Measurements from ENCODE around the gene ZNF668. TPM values are rescaled to one million over a fixed set of nuclear protein-coding genes. Genes with fewer than 3 reads are reported as not detected.

The ZNF668 gene
- total and polyA plus RNA-seq, 8 donors, result 3.8 to 12.2 (median 5.6) TPM

DNA sequence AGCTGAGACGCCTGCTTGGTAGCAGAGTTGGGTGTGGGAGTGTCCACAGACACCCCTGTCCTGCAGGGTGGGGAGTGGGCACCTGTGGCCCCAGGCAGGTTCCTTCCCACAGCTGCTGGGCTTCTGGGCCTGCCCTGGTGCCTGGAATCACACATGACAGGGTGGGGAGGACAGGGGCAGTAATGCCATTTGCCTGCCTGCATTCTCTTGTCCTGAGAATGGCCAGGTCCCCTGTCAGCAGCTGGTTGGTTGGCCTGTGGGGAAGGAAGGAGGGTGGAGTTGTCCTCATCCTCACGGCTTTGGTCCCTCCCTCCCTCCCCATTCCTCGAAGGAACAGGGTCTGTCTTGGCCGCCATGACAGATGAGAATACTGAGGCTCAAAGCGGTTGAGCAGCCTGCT lies 9.5 kb upstream of the ZNF668 start:
- no peaks in the 10 kb centered on the region for H3K9me3 ChIP-seq
- TF ChIP-seq, protein P1, sequence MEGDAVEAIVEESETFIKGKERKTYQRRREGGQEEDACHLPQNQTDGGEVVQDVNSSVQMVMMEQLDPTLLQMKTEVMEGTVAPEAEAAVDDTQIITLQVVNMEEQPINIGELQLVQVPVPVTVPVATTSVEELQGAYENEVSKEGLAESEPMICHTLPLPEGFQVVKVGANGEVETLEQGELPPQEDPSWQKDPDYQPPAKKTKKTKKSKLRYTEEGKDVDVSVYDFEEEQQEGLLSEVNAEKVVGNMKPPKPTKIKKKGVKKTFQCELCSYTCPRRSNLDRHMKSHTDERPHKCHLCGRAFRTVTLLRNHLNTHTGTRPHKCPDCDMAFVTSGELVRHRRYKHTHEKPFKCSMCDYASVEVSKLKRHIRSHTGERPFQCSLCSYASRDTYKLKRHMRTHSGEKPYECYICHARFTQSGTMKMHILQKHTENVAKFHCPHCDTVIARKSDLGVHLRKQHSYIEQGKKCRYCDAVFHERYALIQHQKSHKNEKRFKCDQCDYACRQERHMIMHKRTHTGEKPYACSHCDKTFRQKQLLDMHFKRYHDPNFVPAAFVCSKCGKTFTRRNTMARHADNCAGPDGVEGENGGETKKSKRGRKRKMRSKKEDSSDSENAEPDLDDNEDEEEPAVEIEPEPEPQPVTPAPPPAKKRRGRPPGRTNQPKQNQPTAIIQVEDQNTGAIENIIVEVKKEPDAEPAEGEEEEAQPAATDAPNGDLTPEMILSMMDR (IDR thresholded peaks at IDR 0.05), result no peak
- H3K4me3 ChIP-seq, result no peak overlapping the region
- intact Hi-C loops (cut with DNase I), result no loop called here
- ATAC-seq (no peak), DNase-seq (no peak)
- no peak overlapping the region for H3K27ac ChIP-seq
- peaks cover 0 to 98% of the 10 kb centered on the region in 2 donors for H3K36me3 ChIP-seq
- H3K4me1 ChIP-seq, result peaks cover 0 to 28% of the 10 kb centered on the region in 2 donors
- H3K27me3 ChIP-seq, result no peaks in the 10 kb centered on the region

DNA sequence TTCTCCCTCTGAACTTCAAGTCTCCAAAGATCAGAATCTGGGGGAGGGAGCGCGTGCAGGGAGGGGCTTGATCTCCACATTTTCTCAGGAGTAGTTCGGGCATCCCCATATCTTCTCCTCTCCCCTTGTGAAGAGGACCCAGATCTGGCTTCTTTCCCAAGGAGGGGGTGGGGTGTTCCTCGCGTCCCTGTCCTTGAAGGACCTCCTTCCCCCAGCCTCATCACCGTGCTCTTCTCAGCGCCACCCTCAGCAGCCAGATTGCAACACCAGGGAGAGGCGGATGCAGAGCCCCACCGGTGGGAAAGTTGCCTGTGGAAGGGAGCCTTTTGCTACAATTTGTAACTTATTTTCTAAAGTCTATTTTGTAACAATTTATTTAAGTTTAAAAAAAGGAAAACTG lies 9.0 kb upstream of the ZNF668 start:
- peaks cover 0 to 28% of the 10 kb centered on the region in 2 donors for H3K4me1 ChIP-seq
- TF ChIP-seq, protein P1 (IDR thresholded peaks at IDR 0.05), result no peak
- no peaks in the 10 kb centered on the region for H3K9me3 ChIP-seq
- H3K36me3 ChIP-seq, result peaks cover 0 to 98% of the 10 kb centered on the region in 2 donors
- H3K4me3 ChIP-seq, result no peak overlapping the region
- DNase-seq (no peak), ATAC-seq (no peak)
- intact Hi-C loops (cut with DNase I), result no loop called here
- no peaks in the 10 kb centered on the region for H3K27me3 ChIP-seq
- no peak overlapping the region for H3K27ac ChIP-seq

DNA sequence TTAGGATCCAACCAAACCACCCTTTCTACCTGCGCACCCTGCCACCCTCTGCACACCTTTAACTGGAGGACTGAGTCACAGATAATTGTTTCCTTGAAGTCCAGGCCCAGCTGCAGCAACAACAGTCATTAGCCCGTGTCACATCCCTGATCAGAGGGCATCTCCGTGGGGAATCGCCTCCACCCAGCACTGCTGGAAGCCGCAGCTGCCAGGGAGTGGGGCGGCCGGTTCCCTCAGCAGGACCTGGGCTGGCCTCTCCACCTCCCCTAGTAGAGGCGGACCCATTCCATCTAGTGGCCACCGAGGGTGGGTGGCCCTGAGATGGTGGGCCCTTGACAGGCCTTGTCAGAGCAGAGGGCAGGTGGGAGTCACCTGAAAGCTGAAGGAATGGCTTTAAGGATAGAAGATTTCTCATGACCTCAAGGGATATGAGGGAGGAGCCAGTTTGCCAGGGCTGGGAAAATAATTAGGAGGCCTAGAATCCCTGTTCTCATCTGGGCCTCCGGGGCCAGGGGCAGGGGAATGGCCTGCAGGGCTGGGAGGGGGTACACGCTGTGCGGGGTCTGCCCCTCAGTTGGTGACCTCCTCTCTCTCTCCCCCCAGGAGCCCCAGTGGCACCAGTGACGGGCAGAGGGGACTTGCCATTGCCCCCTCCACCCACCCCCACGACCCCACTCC lies 8.5 kb upstream of the ZNF668 start:
- H3K4me3 ChIP-seq, result no peak overlapping the region
- H3K27me3 ChIP-seq, result no peaks in the 10 kb centered on the region
- H3K4me1 ChIP-seq, result peaks cover 0 to 28% of the 10 kb centered on the region in 2 donors
- DNase-seq (no peak), ATAC-seq (no peak)
- TF ChIP-seq, protein P1 (IDR thresholded peaks at IDR 0.05), result no peak
- H3K27ac ChIP-seq, result no peak overlapping the region
- peaks cover 0 to 99% of the 10 kb centered on the region in 2 donors for H3K36me3 ChIP-seq
- H3K9me3 ChIP-seq, result no peaks in the 10 kb centered on the region
- intact Hi-C loops (cut with DNase I), result no loop called here

DNA sequence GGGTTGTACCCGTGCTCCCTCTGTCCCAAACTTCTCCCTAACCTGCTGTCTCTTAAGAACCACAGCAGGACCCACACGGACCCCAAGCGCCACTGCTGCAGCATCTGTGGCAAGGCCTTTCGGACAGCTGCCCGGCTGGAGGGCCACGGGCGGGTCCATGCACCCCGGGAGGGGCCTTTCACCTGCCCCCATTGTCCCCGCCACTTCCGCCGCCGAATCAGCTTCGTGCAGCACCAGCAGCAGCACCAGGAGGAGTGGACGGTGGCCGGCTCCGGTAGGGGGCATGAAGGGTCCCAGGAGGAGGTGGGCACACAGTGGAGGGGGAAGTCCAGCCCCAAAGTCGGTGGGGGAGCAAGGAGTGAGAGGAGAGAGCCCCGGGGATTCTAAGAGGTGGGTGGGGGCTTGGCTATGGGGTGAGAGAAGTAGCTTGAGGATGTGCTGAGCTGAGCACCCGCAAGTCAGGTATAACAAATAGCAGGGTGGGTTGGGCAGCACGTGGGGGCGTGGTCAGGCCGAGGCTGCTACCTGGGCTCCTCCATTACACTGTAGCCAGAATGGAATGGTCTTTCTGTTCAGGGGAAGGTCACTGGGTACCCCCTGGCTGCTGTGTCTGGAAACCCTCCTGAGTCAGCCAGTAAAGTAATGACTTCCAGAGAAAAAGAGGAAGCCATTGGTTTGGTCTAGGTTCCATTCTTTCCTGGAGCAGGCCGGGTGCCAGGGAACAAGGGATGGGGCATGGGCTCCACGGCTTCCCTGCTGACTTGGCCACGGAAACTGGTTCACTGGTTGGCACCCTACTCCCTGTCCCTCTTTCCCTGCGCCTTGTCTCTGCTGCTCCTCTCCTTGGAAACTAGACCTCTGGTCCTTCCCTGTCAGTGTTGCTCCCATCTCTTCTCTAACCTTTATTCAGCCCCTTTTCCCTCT lies 7.7 kb upstream of the ZNF668 start:
- Histone ChIP-seq H3K4me3 (no peak overlapping the region), H3K27me3 (no peaks in the 10 kb centered on the region), H3K27ac (peak overlapping the region in 1 of 2 donors; percentile 5), H3K36me3 (peaks cover 0 to 99% of the 10 kb centered on the region in 2 donors), H3K9me3 (no peaks in the 10 kb centered on the region), H3K4me1 (peaks cover 0 to 28% of the 10 kb centered on the region in 2 donors)
- TF ChIP-seq, protein P1 (IDR thresholded peaks at IDR 0.05), result no peak
- ATAC-seq, result no peak
- intact Hi-C loops (cut with DNase I), result no loop called here
- DNase-seq, result no peak

Data from left lung (tissue), 10 donors.